HG02938 (cell line): ENCODE measurements around the gene ZMIZ1.

Source experiments
- ATAC-seq: cut with Tn5 transposase; IDR thresholded peaks from one replicate; pipeline ENCODE4 v1.9.1; 2021; ENCODE audit warnings: mild to moderate bottlenecking, moderate library complexity; ENCODE audit not compliant: unreplicated experiment

The ZMIZ1 gene

DNA sequence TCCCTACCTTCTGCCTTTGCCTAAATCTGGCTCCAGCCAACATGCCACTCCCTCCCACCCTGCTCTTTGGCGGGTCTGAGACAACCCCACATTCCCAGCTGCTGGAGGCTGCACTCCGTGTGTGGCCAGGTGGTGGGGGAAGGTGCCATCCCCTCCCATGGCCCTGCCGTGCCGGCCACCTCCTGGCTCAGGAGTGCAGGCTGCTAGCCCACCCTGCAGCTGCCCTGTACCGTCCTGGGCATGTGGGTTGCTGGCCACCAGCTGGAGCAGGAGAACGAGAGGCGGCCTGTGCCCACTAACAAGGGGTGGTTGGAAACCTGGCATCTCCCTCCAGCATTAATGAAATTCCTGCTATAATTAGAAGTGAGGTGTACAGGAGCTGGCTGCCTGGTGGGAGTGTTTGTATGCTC lies 97.6 kb downstream of the ZMIZ1 start:
- no peak for ATAC-seq

DNA sequence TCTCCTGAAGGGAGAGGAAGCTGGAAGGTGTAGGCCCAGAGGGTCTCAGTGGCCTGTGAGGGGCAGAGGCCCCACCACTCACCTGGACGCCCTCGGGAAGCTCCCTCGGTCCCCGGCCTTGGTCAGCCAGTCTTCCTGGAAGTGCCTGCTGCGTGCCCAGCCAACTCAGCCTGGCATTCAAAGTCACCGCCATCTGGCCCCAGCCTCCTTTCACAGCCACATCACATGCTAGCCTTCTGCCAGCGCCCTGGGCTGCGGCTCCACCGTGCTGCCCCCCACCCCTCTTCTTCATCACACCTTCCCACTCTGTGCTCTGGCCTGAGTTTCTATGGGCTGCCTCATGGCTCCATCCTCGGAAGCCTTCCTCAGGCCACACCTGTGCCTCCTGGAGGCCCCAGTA lies 98.0 kb downstream of the ZMIZ1 start:
- no peak for ATAC-seq

DNA sequence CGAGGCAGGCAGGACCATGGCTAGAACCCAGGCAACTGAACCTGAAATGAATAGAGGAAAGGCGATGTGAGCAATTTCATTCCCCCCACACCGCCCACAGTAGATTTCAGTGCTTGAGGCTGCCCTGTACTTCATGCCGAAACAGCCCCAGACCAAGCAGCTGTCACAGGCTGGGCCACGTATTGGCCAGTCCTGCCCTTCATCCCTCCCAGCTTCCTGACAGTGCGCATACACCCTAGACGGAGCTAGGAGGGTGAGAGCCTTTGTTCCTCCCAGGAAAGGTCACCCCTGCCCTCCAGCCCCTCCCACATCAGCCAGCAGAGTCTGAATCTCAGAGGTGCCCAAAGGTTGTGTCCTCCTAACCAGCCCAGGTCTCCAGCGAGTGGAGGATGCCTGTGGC lies 98.8 kb downstream of the ZMIZ1 start:
- no peak for ATAC-seq

DNA sequence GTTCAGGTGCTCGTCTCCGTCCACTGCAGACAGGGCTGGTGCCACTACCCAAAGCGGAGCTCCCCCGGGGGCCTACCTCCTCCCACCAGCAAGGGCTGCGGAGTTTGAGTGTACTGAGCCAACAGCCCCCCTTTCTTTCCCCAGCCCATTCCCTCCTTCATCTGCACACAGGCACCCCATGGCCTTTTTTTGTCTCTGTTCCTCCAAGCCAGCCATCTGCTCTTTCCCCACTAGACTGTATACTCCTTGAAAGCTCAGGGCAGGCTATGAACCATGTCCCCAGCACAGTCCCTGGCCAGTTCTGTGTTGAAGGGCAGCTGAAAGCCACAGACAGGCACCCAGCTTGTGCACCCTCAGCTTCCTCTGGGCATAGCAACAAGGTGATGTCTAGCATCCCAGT lies 99.4 kb downstream of the ZMIZ1 start:
- ATAC-seq: no peak

DNA sequence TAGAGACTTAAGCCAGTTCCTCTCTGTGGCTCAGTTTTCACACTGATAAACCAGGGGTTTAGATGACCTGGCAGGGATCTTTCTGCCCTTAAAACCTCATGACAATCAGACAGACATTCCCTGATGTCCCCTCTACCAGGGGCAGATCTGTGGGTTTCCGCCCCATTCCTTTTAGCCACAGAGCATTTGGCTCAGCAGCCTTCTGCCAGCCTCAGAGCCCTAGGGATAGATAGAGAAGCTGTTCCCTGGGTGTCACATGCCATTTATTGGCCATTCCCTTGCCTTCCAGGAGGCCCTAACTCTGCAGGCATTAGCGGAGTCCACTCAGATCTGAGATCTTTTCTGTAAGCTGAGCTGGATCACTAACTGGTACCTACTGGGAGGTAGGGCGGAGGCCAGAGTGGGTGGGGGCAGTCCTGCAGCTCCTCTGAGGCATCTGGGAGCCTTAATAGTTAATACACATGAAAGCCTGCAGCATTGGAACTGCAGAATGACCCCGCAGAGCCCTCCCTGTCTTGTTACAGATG lies 101.5 kb downstream of the ZMIZ1 start:
- ATAC-seq: no peak

DNA sequence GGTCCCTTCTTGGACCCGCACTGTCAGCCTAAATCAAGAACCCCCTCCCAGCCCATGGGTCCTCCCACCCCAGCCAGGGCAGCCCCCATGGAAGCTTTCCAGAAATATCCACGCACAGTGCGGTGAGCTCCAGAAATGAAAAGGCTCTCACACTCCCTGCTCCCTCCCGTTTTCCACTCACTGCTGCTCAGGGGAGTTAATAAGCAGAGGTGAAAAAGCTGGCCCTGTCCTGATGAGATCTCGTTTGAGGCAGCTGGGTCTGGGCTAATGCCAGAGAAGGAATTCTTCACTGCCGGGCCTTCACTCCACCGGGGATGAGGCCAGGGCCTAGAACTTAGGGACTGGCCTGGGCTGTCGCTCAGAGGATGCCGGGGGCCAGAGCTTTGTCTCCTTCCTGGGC lies 102.2 kb downstream of the ZMIZ1 start:
- ATAC-seq: no peak

DNA sequence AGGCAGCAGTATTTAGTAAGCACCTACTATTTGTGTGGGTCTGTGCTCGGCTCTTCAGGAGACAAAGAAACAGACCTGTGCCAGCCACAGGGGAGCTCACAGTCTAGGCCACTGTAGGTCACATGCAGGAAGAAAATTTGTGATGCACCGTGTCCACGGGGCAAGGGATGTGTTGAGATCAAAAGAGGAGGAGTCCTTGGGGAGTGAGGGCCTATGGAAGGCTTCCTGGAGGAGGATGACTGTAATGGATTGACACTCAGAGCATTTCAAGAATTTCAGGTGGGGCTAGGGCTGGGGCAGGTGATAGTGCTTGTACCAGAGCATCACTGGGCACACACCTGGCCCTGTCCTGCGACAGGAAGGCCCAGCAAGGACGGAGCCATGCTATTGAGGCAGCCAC lies 102.7 kb downstream of the ZMIZ1 start:
- ATAC-seq: no peak

DNA sequence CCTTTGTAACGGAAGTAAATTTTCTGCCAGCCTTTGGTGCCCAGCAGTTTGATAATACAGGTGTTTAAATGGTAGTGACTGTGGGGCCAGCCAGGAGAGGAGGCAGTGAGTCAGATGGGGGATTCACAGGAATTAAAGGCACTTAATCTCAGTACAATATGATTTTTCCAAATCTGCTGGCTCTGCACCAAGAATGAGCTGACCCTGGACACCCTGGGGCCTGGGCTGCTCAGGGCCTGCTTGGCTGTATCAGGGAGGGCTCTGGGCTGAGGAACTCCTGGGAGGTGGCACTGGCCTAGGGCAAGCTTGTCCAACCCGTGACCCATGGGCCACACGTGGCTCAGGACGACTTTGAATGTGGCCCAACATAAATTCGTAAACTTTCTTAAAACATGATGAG lies 104.1 kb downstream of the ZMIZ1 start:
- no peak for ATAC-seq

DNA sequence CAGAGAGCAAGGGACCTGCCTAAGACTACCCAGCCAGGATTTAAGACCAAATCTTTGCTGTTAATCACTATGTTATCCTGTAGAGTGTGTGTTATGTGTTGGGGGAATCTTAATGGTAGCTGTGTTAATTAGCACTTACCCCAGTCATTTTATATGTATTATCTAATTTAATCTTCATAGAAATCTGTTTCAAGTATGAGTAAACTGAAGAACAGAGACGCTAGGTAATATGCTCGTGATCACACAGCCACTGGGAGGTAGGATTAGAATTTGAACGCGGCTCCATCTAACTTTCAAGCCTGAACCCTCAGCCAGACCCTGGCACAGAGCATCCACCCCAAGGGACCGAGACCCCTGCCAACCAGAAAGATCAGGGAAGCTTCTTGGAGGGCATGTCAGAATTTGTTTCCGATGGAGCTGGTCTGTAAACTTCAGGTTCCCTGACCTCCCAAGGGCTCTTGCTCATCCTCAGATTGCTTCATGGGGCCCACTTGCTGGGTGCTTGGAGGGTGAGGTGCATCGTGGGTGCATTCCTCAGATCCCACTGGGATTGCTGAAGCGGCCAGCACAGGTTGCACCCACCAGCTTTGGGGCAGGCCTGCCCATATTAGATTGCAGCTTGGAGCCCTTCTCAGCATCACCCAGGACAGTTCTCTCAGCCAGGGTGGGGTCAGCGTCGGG lies 105.0 kb downstream of the ZMIZ1 start:
- ATAC-seq: no peak

DNA sequence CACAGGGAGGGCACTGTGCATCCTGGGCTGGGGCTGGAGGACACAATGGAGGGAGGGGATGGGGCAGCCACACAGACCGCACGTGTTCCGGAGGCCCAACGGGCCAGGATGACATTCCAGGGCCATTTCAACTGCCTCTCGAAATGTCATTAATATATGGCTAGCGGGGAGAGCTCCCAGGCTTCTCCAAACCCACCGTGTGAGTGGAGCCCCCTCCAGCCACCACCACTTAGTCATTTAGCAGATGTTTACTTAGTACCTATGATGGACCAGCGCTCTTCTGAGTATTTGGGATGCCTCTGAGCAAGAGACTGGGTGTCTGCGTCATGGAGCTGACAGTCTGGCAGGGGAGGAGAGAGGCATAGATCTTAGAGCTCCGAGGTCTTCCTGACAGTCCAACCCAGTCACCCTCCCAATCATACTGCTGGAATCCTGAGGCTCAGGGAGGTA lies 107.3 kb downstream of the ZMIZ1 start:
- no peak for ATAC-seq

DNA sequence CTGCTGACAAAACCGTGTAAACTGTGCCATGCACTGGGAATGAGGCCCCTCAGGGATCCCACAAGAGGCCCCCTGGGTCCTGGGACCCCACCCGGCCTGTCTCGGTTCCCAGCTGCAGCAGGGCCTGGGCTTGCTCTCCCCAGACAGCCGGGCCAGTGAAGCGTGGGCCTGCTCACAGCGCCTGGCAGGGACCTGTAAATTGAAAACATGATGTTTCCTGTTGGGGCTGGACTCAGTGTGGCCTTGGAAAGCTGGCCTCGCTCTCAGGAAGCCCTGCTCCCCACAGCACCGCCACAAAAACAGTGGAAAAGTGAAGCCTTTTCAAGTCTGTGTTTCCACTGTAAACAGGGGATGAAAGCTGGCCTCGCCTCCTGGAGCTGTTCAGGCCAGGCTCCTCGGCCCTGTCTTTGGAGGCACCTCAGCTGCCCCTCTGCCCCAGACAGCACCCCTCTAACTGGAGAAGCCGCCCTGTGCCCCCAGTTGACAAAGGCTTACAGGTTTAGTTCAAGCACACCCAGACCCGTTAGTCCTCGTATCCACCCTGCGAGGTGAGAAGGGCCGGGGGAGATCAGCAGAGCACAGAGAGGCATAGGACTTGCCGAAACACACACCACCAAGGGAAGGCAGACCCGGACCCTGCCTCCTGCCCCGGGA lies 108.3 kb downstream of the ZMIZ1 start:
- no peak for ATAC-seq

DNA sequence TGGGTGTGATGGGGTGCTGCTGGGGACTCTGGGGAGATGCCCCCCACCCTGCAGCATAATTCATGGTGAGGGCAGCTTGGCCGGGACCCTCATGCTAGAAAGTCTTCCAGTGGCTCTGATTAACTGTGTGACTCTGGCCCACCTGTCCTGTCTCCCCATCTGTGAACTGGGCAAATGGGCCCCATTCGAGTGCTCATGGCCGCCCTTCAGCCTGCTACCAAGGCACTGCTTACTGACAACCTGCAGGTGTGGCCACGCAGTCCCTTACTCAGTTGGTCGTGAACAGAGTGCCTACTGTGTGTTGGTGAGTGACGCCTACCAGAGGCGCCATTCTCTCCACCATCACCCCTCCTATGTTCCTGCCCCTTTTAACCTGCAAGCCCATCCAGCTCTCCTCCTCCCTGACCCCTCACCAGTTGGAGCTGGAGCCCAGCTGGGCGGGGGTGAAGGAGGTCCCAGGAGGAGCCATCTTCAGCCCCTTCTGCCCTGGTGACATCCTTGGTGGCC lies 109.4 kb downstream of the ZMIZ1 start:
- ATAC-seq: no peak

DNA sequence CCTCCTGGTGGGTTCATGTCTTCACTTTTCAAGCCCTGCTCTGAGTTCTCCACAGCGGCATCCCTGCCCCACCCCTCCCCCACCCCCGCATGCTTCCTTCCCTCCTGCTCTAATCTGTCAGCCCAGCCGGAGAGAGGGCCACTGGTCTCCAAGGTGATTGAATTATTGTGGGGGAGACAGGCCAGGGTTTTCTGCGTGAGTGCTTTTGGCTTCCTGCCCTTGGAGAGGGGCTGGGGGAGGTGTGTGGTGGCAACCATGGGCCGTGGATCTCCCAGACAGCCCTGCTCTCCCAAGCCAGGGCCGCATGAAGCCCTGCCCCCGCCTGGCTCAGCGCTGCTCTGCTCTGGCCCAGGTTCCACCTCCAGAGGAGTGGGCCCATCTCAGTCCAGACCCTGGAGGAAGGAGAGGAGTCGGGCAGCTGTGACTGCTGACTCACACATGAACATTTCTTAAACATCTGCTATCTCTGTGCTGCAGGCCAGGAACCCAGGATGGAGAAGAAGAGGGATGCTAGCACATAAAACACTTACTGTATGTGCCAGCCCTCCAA lies 109.9 kb downstream of the ZMIZ1 start:
- ATAC-seq: no peak

DNA sequence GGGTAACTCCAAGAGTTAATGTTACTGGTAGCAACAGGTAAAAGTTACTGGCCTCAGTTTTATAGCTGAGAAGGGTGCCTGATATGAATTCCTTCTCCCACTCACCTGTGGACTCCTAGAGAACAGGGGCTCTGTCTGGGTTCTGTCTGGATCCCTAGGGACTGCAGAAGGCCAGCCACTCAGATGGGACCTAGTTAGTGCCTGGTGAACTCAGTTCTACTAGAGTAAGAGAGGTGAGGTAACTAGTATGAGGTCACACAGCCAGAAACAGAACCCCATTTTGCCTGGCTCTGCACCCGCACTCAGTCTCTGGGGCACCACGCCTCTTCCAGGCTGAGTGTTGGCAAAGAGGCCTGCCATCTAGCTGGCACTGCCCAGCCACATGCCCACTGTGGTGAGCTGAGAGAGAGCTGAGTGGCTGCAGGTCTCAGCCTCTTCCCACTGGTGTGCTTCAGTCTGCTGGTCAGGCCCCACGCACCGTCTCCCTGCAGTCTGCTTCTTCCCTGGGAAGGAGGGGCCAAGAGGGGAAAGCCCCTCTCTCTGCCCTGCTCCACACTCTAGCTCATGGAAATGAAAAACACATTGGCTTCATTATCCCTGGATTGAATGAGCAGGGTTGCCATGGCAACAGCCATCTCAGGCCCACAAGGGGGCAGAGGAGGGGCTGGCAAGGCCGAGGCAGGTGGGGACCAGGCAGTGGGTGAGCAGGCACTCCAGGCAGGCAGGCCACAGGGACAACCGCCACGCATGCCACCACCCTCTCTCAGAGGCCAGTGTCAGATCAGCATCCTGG lies 110.6 kb downstream of the ZMIZ1 start:
- no peak for ATAC-seq

DNA sequence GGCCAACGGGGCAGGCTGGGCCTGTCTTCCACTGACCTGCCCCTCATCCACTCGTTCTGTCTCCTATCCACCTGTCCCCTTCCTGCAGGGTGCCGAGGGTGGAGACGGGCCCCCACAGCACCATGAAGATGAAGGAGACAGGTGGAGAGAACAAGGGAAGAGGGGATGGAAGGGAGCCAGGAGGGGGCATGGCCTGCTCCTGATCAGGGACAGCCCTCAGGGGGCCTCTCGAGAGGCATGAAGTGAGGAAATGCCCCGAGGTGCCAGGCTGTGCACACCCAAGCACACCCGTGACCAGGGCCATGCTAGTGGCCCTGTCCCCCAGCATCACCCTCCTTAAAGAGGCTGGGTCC lies 111.2 kb downstream of the ZMIZ1 start:
- no peak for ATAC-seq

DNA sequence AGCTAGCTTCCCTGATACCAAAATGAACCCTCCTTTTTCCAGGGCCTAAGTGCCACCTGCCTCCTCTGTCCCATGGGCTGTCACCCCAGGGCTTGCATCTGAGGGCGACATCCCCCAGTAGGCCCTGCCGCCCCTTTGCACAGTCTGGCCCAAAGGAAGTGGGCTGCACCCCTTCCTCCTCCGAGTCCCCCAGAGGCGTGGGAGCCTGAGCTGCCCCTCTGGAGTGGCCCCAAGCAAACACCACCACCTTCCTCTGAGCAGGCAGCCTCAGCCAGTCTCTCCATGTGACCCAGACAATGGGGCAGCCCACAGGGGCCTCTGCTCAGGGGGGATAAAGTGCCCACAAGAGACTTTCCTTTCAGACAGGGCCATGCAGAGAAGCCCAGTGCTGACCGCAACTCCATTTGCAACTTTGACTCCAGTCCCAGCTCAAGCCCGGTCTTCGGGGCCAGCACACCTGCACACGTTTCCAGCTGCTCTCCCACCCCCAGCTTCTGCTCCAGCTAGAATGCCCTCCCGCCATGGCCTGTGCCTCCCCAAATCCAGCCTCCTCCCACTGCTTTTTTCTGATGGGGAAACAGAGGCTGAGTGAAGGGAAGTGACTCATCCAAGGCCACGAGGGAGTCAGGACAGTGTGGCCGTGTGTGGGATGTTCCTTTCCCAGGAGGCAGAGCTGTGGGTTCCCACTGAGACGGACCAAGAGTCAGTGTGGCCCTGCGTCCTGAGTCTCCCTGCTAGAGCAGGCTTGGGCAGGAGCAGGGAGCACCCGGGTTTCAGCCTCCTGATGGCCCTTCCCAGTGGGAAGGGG lies 111.9 kb downstream of the ZMIZ1 start:
- ATAC-seq: no peak

DNA sequence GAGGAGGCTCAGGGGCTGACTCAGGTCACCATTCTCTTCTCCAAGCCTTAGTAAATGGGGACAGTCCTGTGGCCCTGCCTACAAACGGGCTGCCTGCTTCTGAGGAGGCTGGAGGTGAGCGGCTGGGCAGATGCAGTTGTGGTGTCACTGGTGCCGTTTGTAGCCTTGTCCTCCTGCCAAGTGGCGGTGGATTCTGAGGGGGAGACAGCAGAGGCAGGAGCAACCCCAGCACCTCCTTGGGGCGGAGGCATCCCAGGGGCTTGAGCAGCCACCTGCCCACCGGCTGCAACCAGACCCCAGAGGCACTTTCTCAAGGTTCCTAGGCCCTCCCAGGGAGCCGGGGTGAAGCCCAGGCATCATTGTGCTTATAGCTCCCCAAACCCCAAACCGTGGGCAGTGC lies 112.5 kb downstream of the ZMIZ1 start:
- ATAC-seq: no peak

DNA sequence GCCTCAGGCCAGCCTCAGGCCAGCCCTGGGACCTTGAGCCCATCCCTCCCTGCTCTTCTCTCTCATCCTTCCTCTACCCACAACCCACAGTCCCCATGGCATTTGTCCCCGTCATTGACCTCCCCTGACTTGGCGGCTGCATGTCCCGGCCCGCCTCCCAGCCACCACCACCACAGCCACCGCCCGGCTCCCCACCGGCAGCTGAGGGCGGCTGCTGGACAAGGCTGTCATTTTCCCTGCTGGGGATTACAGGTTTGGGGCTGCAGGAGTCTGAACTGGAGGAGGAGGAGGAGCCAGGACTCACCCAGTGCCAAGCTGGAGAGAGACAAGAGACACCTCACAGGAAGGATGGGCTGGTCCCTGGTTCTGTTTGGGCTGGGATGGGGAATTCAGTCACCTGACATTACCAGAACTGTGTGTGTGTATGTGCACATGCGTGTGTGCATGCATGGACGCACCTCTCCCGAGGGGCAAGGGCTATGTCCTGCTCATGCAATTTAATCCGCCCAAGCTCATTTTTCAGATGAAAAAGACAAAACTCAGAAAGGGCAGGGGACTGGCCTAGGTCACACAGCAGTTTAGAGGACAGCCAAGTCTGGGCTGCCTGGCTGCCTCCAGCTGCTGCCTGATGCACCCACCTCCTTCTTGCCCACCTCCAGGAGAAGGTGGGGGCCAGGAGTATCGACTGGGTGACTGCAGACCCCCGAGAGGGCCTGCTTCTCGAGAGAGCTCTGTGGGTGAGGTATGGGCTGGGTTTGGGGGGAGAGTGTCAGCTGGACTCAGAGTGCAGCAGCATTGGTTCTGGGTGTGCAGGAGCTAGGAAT lies 113.1 kb downstream of the ZMIZ1 start:
- ATAC-seq: no peak

DNA sequence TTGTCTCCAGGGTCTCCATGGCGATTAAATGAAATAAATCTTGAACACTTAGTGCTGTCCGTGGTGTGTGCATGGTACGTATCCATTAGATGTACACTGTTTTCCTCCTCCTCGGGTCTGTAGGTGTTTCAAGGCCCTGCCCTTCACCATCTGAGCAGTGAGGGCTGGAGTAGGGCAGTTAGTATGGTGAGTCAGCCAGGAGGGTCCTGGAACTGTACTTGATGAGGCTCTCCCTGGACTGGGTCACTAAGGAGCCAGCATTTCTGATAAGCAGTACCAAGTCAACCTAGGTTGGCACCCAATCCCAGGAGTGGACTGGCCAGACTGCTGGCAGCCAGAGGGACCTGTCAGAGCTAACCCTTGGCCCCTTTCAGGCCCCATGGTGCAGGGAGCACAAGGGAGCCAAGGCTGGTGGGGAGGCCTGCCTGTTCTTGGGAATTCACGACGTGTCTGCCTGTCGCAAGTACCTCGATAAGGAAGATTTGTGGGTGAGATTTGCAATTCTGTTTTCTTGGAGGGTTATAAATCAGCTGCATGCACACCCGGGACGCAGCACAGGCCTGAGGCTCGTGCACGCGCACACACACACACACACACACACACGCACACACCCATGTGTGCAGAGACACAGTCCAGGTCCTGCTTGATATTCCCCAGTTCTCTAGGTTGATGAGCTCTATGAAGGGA lies 114.2 kb downstream of the ZMIZ1 start:
- no peak for ATAC-seq
